Panc1 (cell line): ENCODE results near the gene SLC52A3. TPM values are rescaled to one million over a fixed set of nuclear protein-coding genes. Genes with fewer than 3 reads are reported as not detected.

Source experiments
- ATAC-seq: fragments of 200-7000 bp; cut with Tn5 transposase; 2 replicates; pipeline ENCODE4 v1.9.1; 2020; ENCODE audit warnings: mild to moderate bottlenecking, moderate library complexity
- BruUV-seq: library from RNA; stranded (reverse); fragments of 400-500 nt; replicated peaks from 2 replicates; lab custom pipeline; 2021; lab: Mats Ljungman, UMichigan
- CTCF ChIA-PET: fragments of 300-600 bp; sonication (Branson Sonifier 250); formaldehyde crosslinking; loops from one replicate; lab custom pipeline; 2022; ENCODE audit warnings: antibody characterized with exemption; lab: Charles Lee
- POLR2A ChIA-PET: fragments of 300-600 bp; sonication (Branson Sonifier 250); formaldehyde crosslinking; loops from one replicate; lab custom pipeline; 2022; ENCODE audit warnings: antibody characterized with exemption; lab: Charles Lee
- DNase-seq: peaks from one replicate; pipeline ENCODE4 v3.0.0-alpha.2; 2010; ENCODE audit warnings: low read depth, low spot score
- H3K27ac ChIP-seq: 2 replicates; pipeline ENCODE4 v1.5.1; 2011; ENCODE audit warnings: mild to moderate bottlenecking, low read length, inconsistent platforms
- H3K27me3 ChIP-seq: fragments of 200-500 bp; sonication (Bioruptor generic); 2 replicates; pipeline ENCODE4 v1.6.0; 2014; ENCODE audit warnings: low read length, inconsistent platforms; ENCODE audit not compliant: control insufficient read depth, insufficient read depth
- H3K36me3 ChIP-seq: fragments of 200-500 bp; sonication (Bioruptor generic); 2 replicates; pipeline ENCODE4 v1.5.1; 2014; ENCODE audit warnings: inconsistent platforms, mild to moderate bottlenecking, low read length, moderate library complexity; ENCODE audit not compliant: control insufficient read depth, insufficient read depth
- H3K4me1 ChIP-seq: 2 replicates; pipeline ENCODE4 v1.5.1; 2011; ENCODE audit warnings: inconsistent platforms, mild to moderate bottlenecking, low read length, moderate library complexity; ENCODE audit not compliant: control insufficient read depth, insufficient read depth
- H3K4me3 ChIP-seq, 2 experiments: 2 replicates each; pipeline ENCODE4 v1.5.1; 2011 to 2012; ENCODE audit warnings: low read depth in 2 of 2, low read length in 2 of 2, mild to moderate bottlenecking in 2 of 2, inconsistent platforms in 1 of 2, moderate library complexity in 1 of 2
- H3K9me3 ChIP-seq: fragments of 200-500 bp; sonication (Bioruptor generic); 2 replicates; pipeline ENCODE4 v1.5.1; 2014; ENCODE audit warnings: low read depth, mild to moderate bottlenecking, inconsistent platforms, low read length, moderate library complexity; ENCODE audit not compliant: control insufficient read depth, insufficient read depth
- CTCF ChIP-seq: fragments of 450-650 bp; IDR thresholded peaks from 2 replicates; pipeline ENCODE4 v1.5.1; 2017; ENCODE audit warnings: mild to moderate bottlenecking
- POLR2AphosphoS5 ChIP-seq: IDR thresholded peaks from 2 replicates; pipeline ENCODE4 v1.6.1; 2012; ENCODE audit warnings: mild to moderate bottlenecking, low read depth, low read length, moderate library complexity
- REST ChIP-seq, 2 experiments: IDR thresholded peaks; 2 replicates each; pipeline ENCODE4 v1.6.1; 2011 to 2012; ENCODE audit warnings: low read depth in 2 of 2, control low read depth in 1 of 2, low read length in 1 of 2, mild to moderate bottlenecking in 1 of 2, moderate library complexity in 1 of 2; ENCODE audit not compliant: insufficient read depth in 1 of 2
- SIN3A ChIP-seq: IDR thresholded peaks from 2 replicates; pipeline ENCODE4 v1.6.1; 2012; ENCODE audit warnings: low read depth, mild to moderate bottlenecking, low read length, moderate library complexity, borderline replicate concordance; ENCODE audit not compliant: insufficient read depth
- TCF7L2 ChIP-seq: IDR thresholded peaks from 2 replicates; pipeline ENCODE4 v1.6.1; 2011; ENCODE audit warnings: mild to moderate bottlenecking, low read depth, low read length, inconsistent platforms
- in situ Hi-C: cut with HindIII; loops from 2 replicates; pipeline ENCODE4 v1.10.0; 2016; ENCODE audit warnings: low sequenced_read_pairs, low pct_unique_long_range_greater_than_20kb
- intact Hi-C: fragments of 100-400 bp; cut with micrococcal nuclease; formaldehyde crosslinking; loops from one replicate; pipeline ENCODE4 v1.10.0; 2022; ENCODE audit not compliant: unreplicated experiment
- total RNA-seq: library from RNA; stranded (reverse); gene quantifications from one replicate; pipeline ENCODE4 v1.2.1, GENCODE V29; 2021; ENCODE audit not compliant: unreplicated experiment

The SLC52A3 gene
- total RNA-seq, 1 experiment from 2014 or later, result 6.4 TPM

- TF ChIP-seq CTCF (peak; percentile 94), POLR2AphosphoS5 (no peak)
- intact Hi-C loops (loop anchor here (1.0 to 2.0 kb wide), 2 partner anchors 76 to 167 kb away; partner anchors contain the start of gene SRXN1), in situ Hi-C loops (no loop called here)
- CTCF ChIA-PET, result interaction anchor here (0.7 to 1.3 kb wide), 3 partner anchors 11 to 167 kb away, joined by 3 to 4 read pairs (median 3); no protein-coding TSS in a partner anchor
- H3K4me1 ChIP-seq, result no peaks in the 10 kb centered on the region
- H3K4me3 ChIP-seq, result peak overlapping the region; percentile 48 to 54
- POLR2A ChIA-PET, result no interaction called here
- H3K36me3 ChIP-seq, result no peaks in the 10 kb centered on the region
- ATAC-seq (peak; percentile 96), DNase-seq (peak; percentile 17)
- H3K27ac ChIP-seq, result no peak overlapping the region
- no peaks in the 10 kb centered on the region for H3K9me3 ChIP-seq
- H3K27me3 ChIP-seq, result peaks cover 3% of the 10 kb centered on the region
- no TSS peak for BruUV-seq
Observed at GRCh38 chr20:728256-728944, 39.9 kb downstream of the SLC52A3 start.

GRCh38 chr20:726160-726559, 42.1 kb downstream of the SLC52A3 start:
- Histone ChIP-seq H3K4me1 (no peaks in the 10 kb centered on the region), H3K4me3 (no peak overlapping the region), H3K27ac (no peak overlapping the region), H3K27me3 (peaks cover 3% of the 10 kb centered on the region), H3K9me3 (no peaks in the 10 kb centered on the region), H3K36me3 (no peaks in the 10 kb centered on the region)
- ChIA-PET POLR2A (no interaction called here), CTCF (interaction anchor here (1.4 kb wide), 1 partner anchor 79 kb away, joined by 3 read pairs; no protein-coding TSS in a partner anchor)
- intact Hi-C loops (no loop called here), in situ Hi-C loops (no loop called here)
- BruUV-seq, result no TSS peak
- ATAC-seq (no peak), DNase-seq (no peak)
- TF ChIP-seq POLR2AphosphoS5 (no peak), REST (IDR thresholded peaks at IDR 0.05; ENCODE audit: insufficient read depth in 1 of 2, low read depth in 2 of 2, low read length in 1 of 2) (no peak), TCF7L2 (no peak), SIN3A (no peak)

GRCh38 chr20:725491-725890, 42.8 kb downstream of the SLC52A3 start:
- H3K4me3 ChIP-seq, result no peak overlapping the region
- H3K27ac ChIP-seq, result no peak overlapping the region
- TF ChIP-seq CTCF (no peak), TCF7L2 (no peak), REST (IDR thresholded peaks at IDR 0.05; ENCODE audit: insufficient read depth in 1 of 2, low read depth in 2 of 2, low read length in 1 of 2) (no peak), POLR2AphosphoS5 (no peak), SIN3A (no peak)
- peaks cover 3% of the 10 kb centered on the region for H3K27me3 ChIP-seq
- no TSS peak for BruUV-seq
- H3K36me3 ChIP-seq, result no peaks in the 10 kb centered on the region
- ATAC-seq (no peak), DNase-seq (no peak)
- in situ Hi-C loops (no loop called here), intact Hi-C loops (no loop called here)
- ChIA-PET POLR2A (interaction anchor here (0.7 kb wide), 1 partner anchor 1482 kb away, joined by 9 read pairs; no protein-coding TSS in a partner anchor), CTCF (no interaction called here)
- no peaks in the 10 kb centered on the region for H3K4me1 ChIP-seq
- no peaks in the 10 kb centered on the region for H3K9me3 ChIP-seq
